Muscle of arm (tissue), 14 donors: ENCODE measurements around the gene LIX1. TPM values are rescaled to one million over a fixed set of nuclear protein-coding genes. Genes with fewer than 3 reads are reported as not detected.
"Not testable (repeated sequence)": the region's sequence is repeated elsewhere in the genome, so short reads cannot be mapped to it uniquely, and the experiment has no call there.

Experiments
- DNase-seq: peaks from one replicate; pipeline ENCODE4 v3.0.0-alpha.2; 2013
- long read RNA-seq, 11 donors: transcript quantifications; one replicate each; lab custom pipeline, GENCODE V29; 2026
- polyA plus RNA-seq, 12 donors: library from polyadenylated mRNA; unstranded; fragments of 120-200 nt; gene quantifications; one replicate each; pipeline ENCODE4 v1.2.1, GENCODE V29; 2013; ENCODE audit not compliant: insufficient read length in 12 of 12

The LIX1 gene
- 1 to 10 TPM in 11 of 12 donors, not detected in 1; 3.3 to 9.3 (median 6.7) TPM for polyA plus RNA-seq
- long read RNA-seq, donor 1, full-length matches to known transcripts = 4 of 4 reads
- long read RNA-seq, donor 1, partial matches to known transcripts = 0 of 4 reads
- long read RNA-seq, donor 1, other reads (novel, unspliced or antisense) = 0 of 4 reads
- long read RNA-seq, donor 2, full-length matches to known transcripts = 3 of 3 reads
- long read RNA-seq, donor 2, partial matches to known transcripts = 0 of 3 reads
- long read RNA-seq, donor 2, other reads (novel, unspliced or antisense) = 0 of 3 reads
- long read RNA-seq, donor 3, full-length matches to known transcripts = 2 of 2 reads
- long read RNA-seq, donor 3, partial matches to known transcripts = 0 of 2 reads
- long read RNA-seq, donor 3, other reads (novel, unspliced or antisense) = 0 of 2 reads
- long read RNA-seq, donor 4, full-length matches to known transcripts = 1 of 1 reads
- long read RNA-seq, donor 4, partial matches to known transcripts = 0 of 1 reads
- long read RNA-seq, donor 4, other reads (novel, unspliced or antisense) = 0 of 1 reads
- long read RNA-seq, donor 5, full-length matches to known transcripts = 4 of 4 reads
- long read RNA-seq, donor 5, partial matches to known transcripts = 0 of 4 reads
- long read RNA-seq, donor 5, other reads (novel, unspliced or antisense) = 0 of 4 reads
- long read RNA-seq, donor 6, full-length matches to known transcripts = 5 of 5 reads
- long read RNA-seq, donor 6, partial matches to known transcripts = 0 of 5 reads
- long read RNA-seq, donor 6, other reads (novel, unspliced or antisense) = 0 of 5 reads
- long read RNA-seq, donor 7, full-length matches to known transcripts = 1 of 1 reads
- long read RNA-seq, donor 7, partial matches to known transcripts = 0 of 1 reads
- long read RNA-seq, donor 7, other reads (novel, unspliced or antisense) = 0 of 1 reads
- long read RNA-seq, donor 8, full-length matches to known transcripts = 1 of 1 reads
- long read RNA-seq, donor 8, partial matches to known transcripts = 0 of 1 reads
- long read RNA-seq, donor 8, other reads (novel, unspliced or antisense) = 0 of 1 reads
- long read RNA-seq, donor 9, full-length matches to known transcripts = 2 of 2 reads
- long read RNA-seq, donor 9, partial matches to known transcripts = 0 of 2 reads
- long read RNA-seq, donor 9, other reads (novel, unspliced or antisense) = 0 of 2 reads
- long read RNA-seq, donor 10, full-length matches to known transcripts = 3 of 3 reads
- long read RNA-seq, donor 10, partial matches to known transcripts = 0 of 3 reads
- long read RNA-seq, donor 10, other reads (novel, unspliced or antisense) = 0 of 3 reads
- long read RNA-seq, donor 11, full-length matches to known transcripts = 5 of 5 reads
- long read RNA-seq, donor 11, partial matches to known transcripts = 0 of 5 reads
- long read RNA-seq, donor 11, other reads (novel, unspliced or antisense) = 0 of 5 reads

GRCh38 chr5:97142521-97143254, at the start of gene LIX1:
TSS of gene LIX1 (minus strand) at chr5:97142611. CDS start at chr5:97142576, 35 bp downstream.
- DNase-seq = no peak

GRCh38 chr5:97191893-97192292, 49.5 kb upstream of the LIX1 start:
- DNase-seq = no peak

- not testable (repeated sequence) for DNase-seq
Measured at GRCh38 chr5:97189523-97189922, 47.1 kb upstream of the LIX1 start.

- DNase-seq = no peak
Measured at GRCh38 chr5:97183930-97184213, 41.5 kb upstream of the LIX1 start.

- DNase-seq = peak; percentile 96
Measured at GRCh38 chr5:97183100-97183929, 40.9 kb upstream of the LIX1 start, which contains the start of gene RIOK2. TSS of gene RIOK2 (minus strand) at chr5:97183247. CDS start at chr5:97183191, 56 bp downstream.

GRCh38 chr5:97182571-97183099, 40.2 kb upstream of the LIX1 start:
- DNase-seq = no peak

- DNase-seq = no peak
Measured at GRCh38 chr5:97181856-97182545, 39.6 kb upstream of the LIX1 start.

GRCh38 chr5:97179457-97179856, 37.0 kb upstream of the LIX1 start:
- DNase-seq = not testable (repeated sequence)

- DNase-seq = no peak
Measured at GRCh38 chr5:97172227-97172626, 29.8 kb upstream of the LIX1 start.

GRCh38 chr5:97171703-97172102, 29.3 kb upstream of the LIX1 start:
- no peak for DNase-seq

- DNase-seq = no peak
Measured at GRCh38 chr5:97167435-97167834, 25.0 kb upstream of the LIX1 start.

GRCh38 chr5:97165726-97166125, 23.3 kb upstream of the LIX1 start:
- no peak for DNase-seq

- no peak for DNase-seq
Measured at GRCh38 chr5:97164846-97165245, 22.4 kb upstream of the LIX1 start.

- DNase-seq = no peak
Measured at GRCh38 chr5:97163790-97164285, 21.4 kb upstream of the LIX1 start.

GRCh38 chr5:97163360-97163764, 21.0 kb upstream of the LIX1 start:
- no peak for DNase-seq

GRCh38 chr5:97162045-97162444, 19.6 kb upstream of the LIX1 start:
- DNase-seq = peak; percentile 81

- no peak for DNase-seq
Measured at GRCh38 chr5:97157689-97158088, 15.3 kb upstream of the LIX1 start.

- no peak for DNase-seq
Measured at GRCh38 chr5:97151370-97151769, 9.0 kb upstream of the LIX1 start.

- no peak for DNase-seq
Measured at GRCh38 chr5:97150401-97150800, 8.0 kb upstream of the LIX1 start.
